Neuron (in vitro differentiated cells): ENCODE measurements around the gene ARHGAP29.

Experiments used
- H2AFZ ChIP-seq: one replicate; pipeline ENCODE4 v1.6.1; 2013; ENCODE audit warnings: low read depth, mild to moderate bottlenecking, inconsistent platforms, low read length, moderate library complexity
- H3K27me3 ChIP-seq: one replicate; pipeline ENCODE4 v1.6.1; 2013; ENCODE audit warnings: low read length; ENCODE audit not compliant: insufficient read depth
- H3K36me3 ChIP-seq: one replicate; pipeline ENCODE4 v1.6.1; 2013; ENCODE audit warnings: low read length; ENCODE audit not compliant: insufficient read depth
- H3K4me1 ChIP-seq: one replicate; pipeline ENCODE4 v1.6.1; 2013; ENCODE audit warnings: low read length; ENCODE audit not compliant: insufficient read depth
- H3K4me3 ChIP-seq: 2 replicates; pipeline ENCODE4 v1.5.1; 2013; ENCODE audit warnings: mild to moderate bottlenecking, low read length, moderate library complexity
- H3K9me3 ChIP-seq: one replicate; pipeline ENCODE4 v1.6.1; 2013; ENCODE audit warnings: low read length

The ARHGAP29 gene

DNA sequence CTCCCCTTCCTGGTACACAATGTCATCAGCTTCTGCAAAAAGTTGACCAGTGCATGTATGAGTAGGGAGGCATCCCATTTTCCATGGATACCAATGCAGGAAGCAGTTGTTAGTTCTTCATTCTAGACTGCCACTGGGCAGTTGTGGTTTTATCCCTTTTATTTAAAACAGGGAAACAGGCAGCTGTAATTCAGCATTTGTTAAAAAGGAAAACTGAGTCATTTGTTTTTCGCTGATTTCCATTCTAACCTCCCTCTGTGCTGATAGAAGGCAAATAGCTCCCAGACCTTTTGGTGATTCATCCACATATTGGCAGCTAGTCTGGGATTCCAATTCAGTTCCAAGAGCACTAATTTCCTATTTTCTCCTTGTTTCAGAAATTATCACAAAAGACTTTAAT is 95.4 kb downstream of the ARHGAP29 start:
- Histone ChIP-seq H3K4me3 (no peak overlapping the region), H3K9me3 (no peaks in the 10 kb centered on the region)

DNA sequence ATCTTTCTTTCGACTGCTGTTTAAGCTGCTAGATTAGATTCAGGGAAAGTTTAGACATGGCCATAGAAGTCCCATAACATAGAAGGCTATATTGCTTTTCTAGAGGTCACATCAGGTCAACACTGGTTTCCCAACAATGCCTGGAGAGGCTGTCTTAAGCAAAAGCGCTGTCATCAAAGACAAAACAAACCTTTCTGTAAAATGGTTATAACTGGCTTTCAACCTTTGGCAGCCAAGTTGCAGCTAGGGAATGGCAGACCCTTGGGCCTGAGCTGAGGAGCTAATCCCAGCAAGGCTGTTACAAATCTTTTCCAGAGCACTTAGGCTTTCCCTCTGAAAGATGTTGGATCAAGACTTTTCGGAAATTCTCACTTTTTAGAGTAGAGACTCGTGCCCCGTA is 105.3 kb downstream of the ARHGAP29 start:
- Histone ChIP-seq H3K4me3 (no peak overlapping the region), H3K4me1 (peaks cover 15% of the 10 kb centered on the region), H3K9me3 (no peaks in the 10 kb centered on the region), H3K36me3 (no peaks in the 10 kb centered on the region), H3K27me3 (no peaks in the 10 kb centered on the region), H2AFZ (no peak overlapping the region)

More for the DNA sequence above, 95.4 kb downstream of the ARHGAP29 start:
- H3K27me3 ChIP-seq: no peaks in the 10 kb centered on the region
- no peaks in the 10 kb centered on the region for H3K36me3 ChIP-seq
- H2AFZ ChIP-seq: no peak overlapping the region
- no peaks in the 10 kb centered on the region for H3K4me1 ChIP-seq

DNA sequence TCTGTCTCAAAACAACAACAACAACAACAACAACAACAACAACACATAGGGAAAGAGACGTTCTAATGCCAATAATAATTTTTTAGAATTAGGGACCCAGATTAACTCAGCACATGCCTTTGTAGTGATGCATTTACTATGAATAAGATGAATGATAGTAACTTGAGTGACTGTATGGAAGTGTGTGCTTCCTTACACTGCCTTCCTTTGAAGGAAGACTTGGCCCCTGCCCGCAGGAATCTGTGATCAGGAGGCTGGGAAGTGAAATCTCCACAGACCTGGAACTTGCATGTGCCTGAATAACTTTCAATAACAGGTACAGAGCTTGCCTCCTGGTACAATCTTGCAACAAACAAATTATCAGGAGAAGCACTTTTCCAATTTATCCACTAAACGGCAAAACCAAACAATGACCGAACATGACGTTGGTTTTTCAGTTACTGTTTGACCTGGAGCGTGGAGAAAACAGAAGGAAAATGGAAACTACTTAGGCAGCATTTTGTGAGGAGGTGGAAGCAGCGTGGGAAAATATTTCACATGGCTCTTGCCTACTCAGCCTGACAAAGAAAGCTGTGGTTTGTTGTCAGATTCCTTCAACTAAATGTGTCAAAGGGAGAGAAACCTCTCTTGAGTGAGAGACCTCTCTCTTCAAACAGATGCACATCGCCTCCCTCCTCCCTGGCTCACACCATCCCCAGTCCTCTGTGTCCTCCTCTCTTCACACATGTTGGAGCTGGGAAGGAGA is 106.4 kb downstream of the ARHGAP29 start:
- Histone ChIP-seq H3K27me3 (no peaks in the 10 kb centered on the region), H2AFZ (no peak overlapping the region), H3K36me3 (no peaks in the 10 kb centered on the region), H3K4me3 (no peak overlapping the region), H3K4me1 (peaks cover 15% of the 10 kb centered on the region), H3K9me3 (no peaks in the 10 kb centered on the region)

DNA sequence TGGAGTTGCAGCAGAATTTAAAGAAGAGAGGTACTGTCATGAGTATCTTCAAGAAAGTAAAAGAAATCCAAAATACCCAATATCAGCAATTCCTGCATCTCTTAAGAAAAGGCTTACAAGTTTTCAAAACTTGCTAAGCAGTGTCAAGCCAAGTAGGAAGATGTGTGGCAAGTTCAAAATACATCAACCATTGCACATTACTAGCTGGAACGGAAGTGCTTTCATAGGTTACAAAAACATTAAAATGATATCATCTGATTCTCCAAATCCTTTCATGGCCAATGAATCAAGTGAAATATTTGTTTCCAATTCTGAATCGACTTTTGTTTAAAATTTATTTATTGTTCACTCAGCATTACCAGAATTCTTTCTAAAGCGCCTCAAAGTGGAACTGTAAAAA is 110.7 kb downstream of the ARHGAP29 start:
- H2AFZ ChIP-seq: no peak overlapping the region
- peaks cover 9% of the 10 kb centered on the region for H3K4me1 ChIP-seq
- no peaks in the 10 kb centered on the region for H3K27me3 ChIP-seq
- no peaks in the 10 kb centered on the region for H3K36me3 ChIP-seq
- H3K9me3 ChIP-seq: no peaks in the 10 kb centered on the region
- no peak overlapping the region for H3K4me3 ChIP-seq

DNA sequence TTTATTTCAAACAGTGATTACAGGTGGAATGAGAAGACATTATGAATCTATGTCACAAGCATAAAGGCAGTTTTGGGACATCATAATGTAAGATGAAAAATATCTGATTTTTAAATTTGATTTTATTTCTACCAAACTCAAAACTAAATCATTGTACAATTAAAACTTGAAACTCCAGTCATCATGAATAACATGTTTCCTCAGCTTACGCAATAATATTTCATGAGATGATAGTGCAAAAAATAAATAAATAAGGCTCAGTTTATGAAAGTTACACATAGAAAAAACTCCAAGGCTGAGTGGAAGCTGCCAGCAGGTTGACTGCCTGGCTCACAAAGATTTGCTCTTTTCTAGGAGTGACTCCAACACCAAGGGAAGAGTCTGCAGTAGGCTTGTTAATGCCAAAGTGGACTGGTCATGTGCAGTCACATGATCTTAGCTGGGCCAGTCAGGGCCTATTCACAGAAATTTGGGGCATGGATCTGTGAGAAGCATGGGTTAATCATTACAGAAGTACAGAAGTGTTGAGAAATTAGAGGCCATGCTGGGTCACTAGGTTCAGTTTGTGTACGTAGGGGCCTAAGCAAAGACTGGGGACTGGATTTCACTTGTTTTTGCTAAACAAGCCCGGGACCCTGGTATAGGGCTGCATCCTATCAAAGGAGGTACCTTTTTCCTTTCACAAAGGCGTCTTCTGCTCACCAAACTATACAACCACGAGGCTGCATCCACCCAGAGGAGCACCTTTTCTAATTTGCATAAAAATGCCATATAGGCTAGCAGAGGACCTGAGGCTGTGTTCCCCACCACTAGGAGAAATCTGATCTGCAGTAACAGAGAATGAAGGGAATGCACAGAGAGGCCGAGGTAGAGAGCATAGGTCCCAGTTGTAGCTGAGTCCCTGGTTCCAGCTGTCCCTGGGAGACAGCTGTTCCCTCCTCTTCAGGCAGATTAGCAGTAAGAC is 111.6 kb downstream of the ARHGAP29 start:
- Histone ChIP-seq H3K27me3 (no peaks in the 10 kb centered on the region), H3K4me1 (peaks cover under 1% of the 10 kb centered on the region), H3K36me3 (no peaks in the 10 kb centered on the region), H3K4me3 (no peak overlapping the region), H2AFZ (no peak overlapping the region), H3K9me3 (no peaks in the 10 kb centered on the region)

DNA sequence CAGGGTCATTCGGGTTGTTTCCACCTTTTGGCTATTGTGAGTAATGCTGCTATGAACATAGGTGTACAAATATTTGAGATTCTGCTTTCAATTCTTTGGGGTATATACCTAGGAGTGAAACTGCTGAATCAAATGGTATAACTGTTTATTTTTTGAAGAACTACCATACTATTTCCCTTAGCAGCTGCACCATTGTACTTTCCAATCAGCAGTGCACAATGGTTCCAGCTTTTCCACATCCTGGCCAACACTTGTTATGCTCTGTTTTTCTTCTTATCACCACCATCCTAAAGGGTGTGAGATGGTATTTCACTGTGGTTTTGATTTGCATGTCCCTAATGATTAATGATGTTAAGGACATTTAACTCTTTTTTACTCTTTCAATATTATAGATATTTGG is 112.8 kb downstream of the ARHGAP29 start:
- no peaks in the 10 kb centered on the region for H3K9me3 ChIP-seq
- no peak overlapping the region for H3K4me3 ChIP-seq
- H3K36me3 ChIP-seq: no peaks in the 10 kb centered on the region
- H3K4me1 ChIP-seq: peaks cover 10% of the 10 kb centered on the region
- no peak overlapping the region for H2AFZ ChIP-seq
- no peaks in the 10 kb centered on the region for H3K27me3 ChIP-seq

DNA sequence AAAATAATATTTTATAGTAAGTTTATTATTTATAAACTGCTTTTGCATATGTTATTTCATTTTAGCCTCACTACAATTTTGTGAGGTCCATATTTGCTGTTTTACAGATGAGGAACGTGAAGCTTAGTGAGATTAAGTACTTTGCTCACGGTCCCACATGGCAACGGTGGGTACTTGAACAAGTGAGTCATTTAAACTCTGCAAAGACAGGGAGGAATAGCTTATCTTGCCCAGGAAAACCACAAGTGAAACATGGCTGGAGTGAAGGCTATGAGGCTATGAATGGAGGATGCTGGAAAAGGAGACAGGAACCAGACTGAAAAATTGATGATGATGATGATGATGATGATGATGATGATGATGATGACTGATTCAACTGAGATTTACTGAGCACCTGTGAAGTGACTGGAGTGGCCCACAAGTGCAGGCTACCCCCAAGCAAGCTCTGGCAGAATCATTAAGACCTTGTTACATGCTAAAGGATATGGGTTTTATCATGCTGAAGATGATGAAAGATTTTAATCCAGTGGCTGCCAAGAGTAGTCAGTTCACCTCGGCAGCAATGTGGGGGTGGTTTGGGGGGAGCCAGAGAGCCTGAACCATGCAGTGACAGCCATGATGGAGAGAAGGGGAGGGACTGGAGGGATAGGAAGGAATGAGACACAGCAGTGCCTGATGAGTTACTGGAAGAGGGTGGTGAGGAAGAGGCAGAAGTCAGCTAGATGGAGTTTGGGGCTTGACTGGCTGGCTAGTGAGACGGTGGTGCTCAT is 115.0 kb downstream of the ARHGAP29 start:
- Histone ChIP-seq H2AFZ (no peak overlapping the region), H3K4me3 (no peak overlapping the region), H3K9me3 (no peaks in the 10 kb centered on the region), H3K4me1 (peaks cover 15% of the 10 kb centered on the region), H3K36me3 (no peaks in the 10 kb centered on the region), H3K27me3 (no peaks in the 10 kb centered on the region)
